ENCODE results near the gene SCPEP1.
A peak's percentile ranks its signal among the peaks of the same experiment; 100 is the strongest.

Gene SCPEP1

DNA sequence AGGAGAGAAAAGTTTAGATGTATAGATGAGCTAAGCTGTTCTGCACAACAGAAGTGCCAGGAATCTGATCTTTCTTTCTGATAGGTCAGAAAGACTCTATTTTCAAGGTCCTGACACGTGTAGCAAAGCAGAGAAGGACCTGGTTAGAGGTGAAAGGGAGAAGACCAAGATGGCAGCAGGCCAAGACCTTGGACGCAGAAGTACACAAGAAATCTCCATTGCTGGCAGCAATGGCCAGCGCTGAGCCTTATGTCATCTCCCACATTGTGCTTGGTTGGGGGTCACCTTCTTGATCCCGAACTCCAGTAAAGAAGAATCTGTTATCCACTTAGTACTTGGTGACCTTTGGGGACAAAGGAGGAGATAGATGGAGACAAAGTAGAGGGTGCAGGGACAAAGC is 65.3 kb downstream of the SCPEP1 start:
- DNase-seq (ENCODE audit: low spot score): no peak

GRCh38 chr17:57044976-57045867 is 67.3 kb downstream of the SCPEP1 start:
- DNase-seq (ENCODE audit: low spot score): no peak

- peak; percentile 49 for DNase-seq (ENCODE audit: low spot score)
Measured at GRCh38 chr17:57045868-57046704, 68.2 kb downstream of the SCPEP1 start.

DNA sequence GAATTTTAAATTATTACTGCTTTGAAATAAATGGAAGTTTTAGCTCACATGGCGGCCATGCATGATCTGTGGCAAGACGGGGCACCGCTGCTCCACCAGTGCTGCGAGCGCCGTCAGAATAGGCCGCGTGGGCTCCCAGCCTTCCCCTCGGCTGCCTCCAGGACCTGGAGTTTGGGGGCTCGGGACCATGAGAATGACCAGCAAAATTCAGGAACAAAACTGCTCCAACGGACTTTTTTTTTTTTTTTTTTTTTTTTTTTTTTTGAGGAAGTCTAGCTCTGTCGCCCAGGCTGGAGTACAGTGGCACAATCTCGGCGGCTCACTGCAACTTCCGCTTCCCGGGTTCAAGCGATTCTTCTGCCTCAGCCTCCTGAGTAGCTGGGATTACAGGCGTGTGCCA is 68.8 kb downstream of the SCPEP1 start:
- DNase-seq (ENCODE audit: low spot score): no peak

DNA sequence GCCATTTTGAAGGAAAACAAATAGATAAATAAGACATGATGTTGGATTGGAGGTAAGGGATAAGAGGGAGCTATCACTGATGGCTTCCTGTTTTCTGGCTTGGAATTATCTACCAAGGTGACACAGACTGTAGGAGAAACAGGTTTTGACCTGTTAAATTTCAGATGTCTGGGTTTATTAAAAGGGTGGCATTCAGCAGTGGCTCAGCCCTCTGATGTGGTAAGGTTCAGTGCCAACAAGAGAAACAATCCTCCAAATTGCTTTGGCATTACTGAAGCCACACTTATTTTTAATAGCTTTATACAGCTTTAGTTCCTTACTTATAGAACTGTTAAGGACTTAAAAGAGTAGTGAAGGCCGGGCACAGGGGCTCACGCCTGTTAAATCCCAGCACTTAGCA is 70.2 kb downstream of the SCPEP1 start:
- DNase-seq (ENCODE audit: low spot score): no peak

- no peak for DNase-seq (ENCODE audit: low spot score)
Measured at GRCh38 chr17:57050306-57050705, 72.4 kb downstream of the SCPEP1 start.

GRCh38 chr17:57051886-57052361 is 74.0 kb downstream of the SCPEP1 start:
- no peak for DNase-seq (ENCODE audit: low spot score)
